ENCODE measurements around the gene GJC2.

GJC2 gene

GRCh38 chr1:228146417-228147150 lies 3.1 kb upstream of the GJC2 start:
- no peak for DNase-seq

- no peak for DNase-seq
These were observed 2.5 kb upstream of the GJC2 start for GRCh38 chr1:228147151-228147693.

- DNase-seq, result no peak
These were observed 2.0 kb upstream of the GJC2 start for GRCh38 chr1:228147768-228148167.

GRCh38 chr1:228148196-228148861 lies 1.4 kb upstream of the GJC2 start:
- DNase-seq, result no peak

GRCh38 chr1:228148935-228149405 lies 760 bp upstream of the GJC2 start:
- no peak for DNase-seq

- DNase-seq, result no peak
These were observed 360 bp downstream of the GJC2 start for GRCh38 chr1:228150120-228150460.

GRCh38 chr1:228150461-228151179 lies 890 bp downstream of the GJC2 start:
- DNase-seq, result no peak

- no peak for DNase-seq
These were observed 1.6 kb downstream of the GJC2 start for GRCh38 chr1:228151180-228151925.

- no peak for DNase-seq
These were observed 2.6 kb downstream of the GJC2 start for GRCh38 chr1:228152097-228152917.

GRCh38 chr1:228152918-228153258 lies 3.2 kb downstream of the GJC2 start:
- no peak for DNase-seq

GRCh38 chr1:228154021-228154669 lies 4.4 kb downstream of the GJC2 start:
- DNase-seq, result no peak

GRCh38 chr1:228154670-228155571 lies 5.2 kb downstream of the GJC2 start:
- no peak for DNase-seq

GRCh38 chr1:228155596-228156514 lies 6.1 kb downstream of the GJC2 start:
- no peak for DNase-seq

- no peak for DNase-seq
These were observed 6.8 kb downstream of the GJC2 start for GRCh38 chr1:228156515-228156881.

GRCh38 chr1:228156941-228157728 lies 7.4 kb downstream of the GJC2 start:
- no peak for DNase-seq

GRCh38 chr1:228157729-228158126 lies 8.0 kb downstream of the GJC2 start:
- DNase-seq, result no peak

GRCh38 chr1:228158151-228159007 lies 8.6 kb downstream of the GJC2 start:
- no peak for DNase-seq

Data from NCI-H1436 (cell line).